Measurements from ENCODE around the gene LDLRAD4.

The LDLRAD4 gene

DNA sequence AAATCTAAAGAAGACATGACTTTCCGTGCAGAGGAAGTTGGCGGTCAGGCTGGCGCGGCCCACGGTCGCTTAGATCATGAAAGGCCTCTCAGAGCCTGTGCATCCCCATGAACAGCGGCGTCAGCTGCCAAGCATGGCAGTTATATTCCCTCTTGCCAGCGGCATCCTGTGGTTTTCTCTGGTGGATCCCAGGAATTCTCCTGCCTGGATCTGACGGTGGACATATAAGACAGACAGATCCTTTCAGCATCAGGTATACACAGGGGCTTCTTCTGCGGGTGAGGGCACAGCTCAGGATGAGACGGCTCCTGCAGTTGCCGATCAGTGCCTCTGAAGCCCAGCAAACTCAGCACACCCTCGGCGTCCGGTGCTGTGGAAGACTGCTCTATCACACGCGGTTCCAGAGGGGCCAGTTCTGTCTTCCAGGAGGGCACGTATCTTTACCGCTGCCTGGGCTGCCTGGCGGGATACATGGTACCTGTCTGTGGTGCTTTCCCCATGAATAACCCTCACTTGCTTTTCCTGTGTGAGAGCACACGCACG lies 157.8 kb downstream of the LDLRAD4 start:
- DNase-seq, result peak; percentile 67

DNA sequence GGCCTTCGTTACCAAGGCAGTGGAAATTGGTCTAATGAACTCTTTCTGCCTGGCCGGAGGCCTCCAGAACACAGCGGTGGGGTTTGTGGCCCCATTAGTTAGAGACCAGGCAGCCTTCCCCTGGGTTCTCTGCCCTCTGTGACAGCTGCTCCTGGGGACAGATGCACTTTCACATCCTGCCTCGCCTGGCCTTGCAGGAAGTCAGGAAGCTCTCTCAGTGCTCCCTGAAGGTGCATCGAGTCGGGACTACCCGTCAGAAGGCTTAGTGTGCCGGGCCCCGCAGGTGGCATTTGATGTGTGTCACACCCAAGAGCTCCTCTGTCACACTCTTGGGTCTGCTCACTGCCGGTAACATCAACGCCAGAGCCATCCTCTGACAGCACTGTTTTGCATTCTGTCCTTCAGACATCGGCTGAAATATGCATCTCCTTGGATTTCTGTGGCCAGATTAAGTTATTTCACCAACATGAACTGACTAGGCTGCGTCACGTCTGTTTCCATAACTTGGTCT lies 158.3 kb downstream of the LDLRAD4 start:
- DNase-seq, result peak; percentile 68

DNA sequence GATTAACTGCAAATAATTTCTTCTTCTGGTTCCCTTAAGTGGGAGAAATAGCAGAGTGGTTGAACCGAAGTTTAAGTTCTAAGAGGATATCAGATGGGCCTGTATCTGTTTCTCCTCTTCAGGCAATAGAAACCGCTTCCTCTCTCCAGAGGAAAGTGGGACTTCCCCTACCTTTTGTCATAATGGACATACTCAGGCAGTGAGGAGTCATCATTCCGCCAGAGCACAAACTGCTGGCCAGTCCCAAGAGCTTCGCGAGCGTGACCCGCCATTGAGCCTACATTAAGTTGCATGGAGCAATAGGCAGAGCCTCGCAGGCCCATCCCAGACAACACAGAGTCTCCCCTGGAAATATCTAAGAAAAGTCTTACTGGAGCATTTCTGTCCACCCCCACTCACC lies 158.9 kb downstream of the LDLRAD4 start:
- no peak for DNase-seq

DNA sequence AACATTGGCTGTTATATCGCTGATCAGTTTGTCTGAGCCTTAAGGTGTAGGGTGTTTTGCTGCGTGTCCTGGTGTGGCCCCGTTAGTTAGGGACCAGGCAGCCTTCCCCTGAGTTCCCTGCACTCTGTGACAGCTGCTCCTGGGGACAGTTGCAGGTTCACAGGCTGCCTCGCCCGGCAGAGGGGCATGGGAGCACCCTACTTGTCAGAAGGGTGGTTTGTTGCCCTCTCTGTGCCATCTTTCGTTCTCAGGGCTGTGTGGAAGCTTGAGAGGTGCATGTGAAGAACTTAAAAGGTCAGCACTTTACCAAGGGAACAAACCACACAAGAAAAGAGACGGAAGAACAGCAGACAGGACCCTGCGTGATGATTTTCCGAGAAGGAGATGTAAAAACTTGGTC lies 159.6 kb downstream of the LDLRAD4 start:
- no peak for DNase-seq

DNA sequence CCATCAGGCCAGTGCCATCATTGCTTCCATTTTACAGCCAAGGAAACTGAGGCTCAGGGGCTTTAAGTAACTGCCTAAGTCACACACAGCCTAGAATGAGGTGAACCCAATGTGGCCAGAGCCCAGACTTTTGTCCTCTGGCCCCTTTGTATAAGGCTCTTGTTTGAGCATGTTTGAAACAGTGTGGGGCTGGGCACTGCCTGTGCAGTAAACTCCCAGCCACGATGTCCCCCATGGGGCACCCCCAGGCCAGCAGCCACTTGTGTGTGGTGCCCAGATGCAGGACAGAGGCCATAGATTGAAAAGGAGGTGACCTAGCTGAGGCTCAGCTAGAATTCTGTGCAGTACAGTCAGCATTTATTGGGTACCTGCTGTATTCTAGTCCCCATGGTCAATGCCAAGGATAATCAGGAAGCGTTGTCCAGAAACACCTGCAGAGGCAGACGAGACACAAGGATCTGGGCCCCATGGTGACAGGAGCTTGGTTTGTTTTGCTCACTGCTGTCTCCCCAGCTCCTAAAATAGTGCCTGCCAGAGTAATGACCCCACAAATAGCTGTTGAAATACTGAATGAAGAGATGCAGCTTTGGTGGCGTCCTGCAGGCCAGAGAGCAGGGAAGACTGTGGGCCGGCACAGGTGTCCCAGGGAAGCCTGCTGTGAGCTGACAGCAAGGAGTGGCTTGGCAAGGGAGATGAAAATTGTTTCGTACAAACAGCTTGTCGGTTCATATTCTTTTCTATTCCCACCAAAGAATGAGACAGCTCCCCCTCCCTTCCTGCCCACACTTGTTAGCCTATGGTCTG lies 160.7 kb downstream of the LDLRAD4 start:
- DNase-seq, result no peak

DNA sequence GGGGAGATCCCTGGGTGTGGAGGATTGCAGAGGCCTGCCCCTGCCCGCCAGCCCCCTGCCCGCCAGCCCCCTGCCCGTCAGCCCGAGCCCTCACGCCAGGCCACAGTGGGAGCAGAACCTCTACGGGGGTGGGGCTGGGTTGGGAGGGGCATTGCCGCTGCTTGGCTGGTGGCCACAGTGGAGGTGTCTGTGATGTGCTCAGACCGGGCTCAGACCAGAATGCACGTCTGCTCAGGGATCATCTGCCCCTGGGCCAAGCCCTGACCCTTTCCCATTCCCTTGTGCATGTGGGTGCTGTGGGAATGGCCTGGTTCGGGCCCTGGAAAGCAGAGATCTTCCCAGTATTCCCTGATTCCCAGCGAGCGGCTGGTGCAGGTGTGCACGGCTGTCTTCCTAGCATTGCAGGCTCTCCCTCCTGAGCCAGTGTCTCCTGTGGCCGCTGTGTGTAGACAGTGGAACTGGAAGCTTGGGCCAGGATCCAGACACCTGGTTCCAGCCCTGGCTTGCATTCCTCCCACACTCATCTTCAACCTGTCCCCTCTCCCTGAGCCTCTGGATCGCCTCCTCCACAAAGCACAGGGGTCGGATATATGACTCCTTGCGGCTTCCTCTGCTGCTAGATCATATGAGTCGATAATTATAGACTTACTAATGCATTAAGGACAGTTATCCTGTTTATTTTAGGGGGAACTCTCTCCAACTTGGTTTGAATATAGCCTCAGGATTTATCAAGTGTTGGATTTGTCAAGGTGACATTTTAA lies 161.6 kb downstream of the LDLRAD4 start:
- DNase-seq, result no peak

DNA sequence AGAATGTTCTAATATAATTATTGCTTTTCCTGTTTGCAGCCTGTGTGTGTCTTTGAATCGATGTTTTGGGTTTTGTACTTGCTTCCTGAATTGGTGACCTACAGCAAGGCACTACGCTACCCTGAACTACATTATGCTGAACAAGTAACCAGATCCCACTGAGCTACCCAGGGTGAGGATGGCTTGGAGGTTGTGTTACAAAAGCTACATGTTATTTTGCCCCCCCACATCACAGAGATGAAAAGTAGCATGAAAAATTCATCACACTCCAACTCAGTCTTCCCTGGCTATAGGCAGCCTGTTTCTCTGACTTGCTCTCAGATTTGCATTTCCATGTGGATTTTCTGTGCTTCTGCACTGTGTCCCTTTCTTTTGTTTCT lies 162.1 kb downstream of the LDLRAD4 start:
- no peak for DNase-seq

DNA sequence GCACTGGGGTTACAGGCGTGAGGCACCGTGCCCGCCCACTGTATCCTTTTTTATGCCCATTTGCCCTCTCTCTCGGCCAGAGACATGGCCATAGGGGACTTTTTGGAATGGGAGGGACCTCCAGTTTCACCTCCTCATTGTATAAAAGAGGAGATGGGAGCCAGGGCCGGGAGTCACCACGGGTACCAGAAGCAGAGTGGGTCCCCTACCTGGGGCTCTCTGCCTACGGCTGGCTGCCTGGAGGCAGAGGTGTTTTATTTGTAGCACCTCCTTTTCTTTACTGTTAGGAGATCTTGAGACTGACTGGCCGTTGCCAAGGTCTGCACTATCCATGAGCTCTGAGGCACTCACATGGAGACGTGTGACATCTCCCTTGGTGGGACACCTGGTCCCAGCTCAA lies 162.8 kb downstream of the LDLRAD4 start:
- DNase-seq, result no peak

DNA sequence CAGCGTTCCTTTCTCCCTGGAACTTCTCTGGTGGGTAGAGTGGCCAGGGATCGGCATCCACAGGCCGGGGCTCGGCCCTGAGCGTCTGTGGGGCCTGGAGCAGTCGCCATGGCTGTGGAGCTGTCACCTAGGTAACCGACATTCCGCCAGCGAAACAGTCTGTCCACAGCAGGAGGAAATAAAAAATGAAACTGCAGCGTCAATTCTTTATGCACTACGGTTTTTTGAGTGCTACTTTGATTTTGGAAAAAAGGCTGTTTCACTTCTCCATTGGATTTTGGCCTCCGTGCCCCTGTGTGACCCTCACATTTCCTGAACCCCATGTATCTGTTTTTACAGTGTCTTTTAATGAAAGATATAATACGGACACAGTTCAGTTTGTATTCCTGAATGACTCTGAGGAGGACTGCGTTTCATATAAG lies 163.4 kb downstream of the LDLRAD4 start:
- DNase-seq, result no peak

DNA sequence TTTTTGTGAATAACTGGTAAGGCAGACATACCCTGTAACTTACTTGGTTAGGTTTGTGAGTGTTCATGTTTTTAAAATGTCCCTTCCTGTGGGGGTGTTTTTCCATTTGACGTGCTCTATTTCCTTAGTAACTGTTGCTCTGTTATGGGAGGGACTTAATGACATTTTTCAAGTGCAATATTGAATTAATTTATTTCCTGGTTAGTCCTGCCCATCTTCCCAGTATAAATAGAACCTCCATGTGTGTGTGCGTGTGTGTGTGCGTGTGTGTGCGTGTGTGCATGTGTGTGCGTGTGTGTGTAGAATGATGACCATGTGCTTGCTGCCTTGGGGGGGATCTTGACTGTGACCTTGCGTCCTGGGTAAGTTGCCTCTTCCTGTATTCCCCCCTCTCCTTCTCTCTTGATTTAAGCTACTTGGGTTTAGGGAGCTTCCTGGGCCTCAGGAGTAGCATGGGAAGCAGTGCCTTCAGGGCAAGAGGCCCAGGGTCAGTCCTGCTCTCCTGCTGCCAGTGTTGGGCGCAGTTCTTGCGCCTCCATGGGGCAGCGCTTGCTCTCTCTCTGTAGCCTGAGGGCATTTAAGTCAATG lies 163.9 kb downstream of the LDLRAD4 start:
- no peak for DNase-seq

DNA sequence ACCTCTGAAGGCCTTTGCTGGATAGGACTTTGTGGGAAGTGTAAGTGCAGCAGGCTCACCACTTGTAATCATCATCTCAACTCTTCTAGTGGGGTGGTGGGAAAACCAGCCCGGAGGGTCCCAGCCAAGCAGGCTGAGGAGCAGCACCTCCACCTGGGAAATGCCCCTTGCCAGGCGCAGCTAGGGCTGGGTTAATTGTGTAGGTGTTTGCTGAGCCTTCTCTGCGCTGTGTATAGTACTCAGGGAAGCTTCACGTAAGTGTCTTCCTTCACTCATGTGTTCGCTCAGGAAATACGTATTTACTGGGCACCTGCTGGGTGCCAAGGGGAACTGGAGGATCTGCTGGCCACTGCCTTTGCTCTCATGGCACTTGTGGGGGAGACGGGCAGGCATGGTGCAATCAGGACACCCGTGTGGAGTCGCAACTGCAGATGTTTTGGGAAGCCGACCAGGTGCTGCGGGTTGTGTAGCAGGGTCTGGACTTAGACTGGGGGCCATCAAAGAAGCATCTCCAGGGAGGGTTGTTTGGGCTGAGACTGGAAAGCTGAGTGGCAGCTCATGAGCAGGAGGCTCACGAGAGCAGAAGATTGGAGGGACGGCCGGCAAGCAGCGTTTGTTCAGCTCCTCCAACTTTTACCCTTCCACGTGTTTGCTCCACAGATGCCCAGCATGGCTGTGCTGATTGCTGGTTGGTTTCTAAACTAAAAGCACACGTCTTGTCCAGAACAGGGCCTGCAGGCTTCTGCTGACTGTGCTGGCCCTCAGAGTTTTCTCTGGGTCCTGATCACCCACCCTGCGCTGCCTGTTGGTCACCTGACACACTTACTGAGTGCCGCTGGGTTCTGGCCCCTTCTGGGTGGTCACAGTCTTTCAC lies 164.6 kb downstream of the LDLRAD4 start:
- DNase-seq, result no peak

DNA sequence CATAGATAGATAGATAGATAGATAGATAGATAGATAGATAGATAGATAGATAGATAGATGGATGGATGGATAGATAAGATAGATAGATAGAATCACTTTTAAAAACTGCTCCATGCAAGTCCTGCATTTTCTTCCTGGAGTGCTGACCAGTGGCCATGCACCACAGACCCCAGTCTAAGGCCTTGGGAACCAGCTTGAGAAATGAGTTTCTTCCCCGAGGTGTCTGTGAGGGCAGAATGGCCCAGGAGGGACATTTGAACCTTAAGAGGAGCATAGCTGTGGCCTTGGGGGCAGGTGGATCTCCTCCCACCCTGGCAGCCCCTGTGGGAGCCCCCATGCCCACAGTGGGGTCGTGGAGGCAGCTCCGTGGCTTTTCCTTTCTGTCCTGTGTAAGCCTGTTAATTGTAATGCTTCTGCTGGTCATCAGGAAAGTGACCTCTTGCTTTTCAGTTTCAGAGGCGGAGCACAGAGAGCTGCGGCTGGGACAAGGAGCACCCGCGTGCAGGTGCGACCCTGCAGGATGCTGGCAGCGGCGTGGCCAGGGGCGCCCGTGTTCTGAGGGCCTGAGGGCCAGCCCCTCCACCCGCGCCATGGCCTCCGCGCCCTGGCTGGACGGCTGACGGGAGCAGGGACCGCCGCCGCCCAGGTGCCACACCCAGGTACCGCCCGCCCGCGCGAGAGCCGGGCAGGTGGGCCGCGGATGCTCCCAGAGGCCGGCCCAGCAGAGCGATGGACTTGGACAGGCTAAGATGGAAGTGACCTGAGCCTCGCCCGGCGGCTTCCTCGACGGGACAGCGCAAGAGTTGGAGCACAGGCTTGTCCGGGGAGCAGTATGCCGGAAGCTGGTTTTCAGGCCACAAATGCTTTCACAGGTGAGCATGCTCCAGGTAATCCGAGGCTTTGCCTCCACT lies 168.6 kb downstream of the LDLRAD4 start:
- no peak for DNase-seq

DNA sequence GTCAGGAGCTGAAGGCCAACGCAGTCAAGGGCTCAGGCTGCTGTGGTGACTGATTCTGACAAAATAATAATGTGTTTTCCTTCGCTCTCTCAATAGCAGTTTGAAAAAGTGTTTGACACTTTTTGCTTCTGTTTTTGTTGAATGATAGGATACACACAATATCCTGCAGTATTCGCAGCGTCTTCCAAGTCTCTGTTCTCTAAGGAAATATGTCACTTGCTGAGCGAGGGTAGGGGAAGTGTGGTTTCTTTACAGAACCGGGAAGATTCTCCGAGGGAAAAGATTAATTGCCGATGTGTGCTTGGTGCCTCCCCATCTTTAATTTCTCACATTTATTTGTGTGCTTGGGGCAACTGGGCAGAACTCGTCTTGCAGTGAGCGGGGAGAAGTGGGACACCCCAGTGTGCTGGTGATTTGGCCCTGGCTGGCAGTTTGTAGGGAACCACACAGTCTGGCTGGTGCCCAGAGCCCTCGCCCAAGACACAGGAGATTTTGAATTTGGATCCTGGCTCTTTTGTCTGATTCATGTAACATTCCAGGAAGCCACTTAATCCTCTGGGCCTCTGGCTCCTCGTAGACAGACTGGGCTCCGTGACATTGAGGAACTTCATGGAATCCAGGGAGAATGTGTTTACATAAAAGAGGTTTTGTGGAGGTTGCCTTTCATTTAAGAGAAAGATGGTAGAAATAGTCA lies 169.4 kb downstream of the LDLRAD4 start:
- DNase-seq, result no peak

DNA sequence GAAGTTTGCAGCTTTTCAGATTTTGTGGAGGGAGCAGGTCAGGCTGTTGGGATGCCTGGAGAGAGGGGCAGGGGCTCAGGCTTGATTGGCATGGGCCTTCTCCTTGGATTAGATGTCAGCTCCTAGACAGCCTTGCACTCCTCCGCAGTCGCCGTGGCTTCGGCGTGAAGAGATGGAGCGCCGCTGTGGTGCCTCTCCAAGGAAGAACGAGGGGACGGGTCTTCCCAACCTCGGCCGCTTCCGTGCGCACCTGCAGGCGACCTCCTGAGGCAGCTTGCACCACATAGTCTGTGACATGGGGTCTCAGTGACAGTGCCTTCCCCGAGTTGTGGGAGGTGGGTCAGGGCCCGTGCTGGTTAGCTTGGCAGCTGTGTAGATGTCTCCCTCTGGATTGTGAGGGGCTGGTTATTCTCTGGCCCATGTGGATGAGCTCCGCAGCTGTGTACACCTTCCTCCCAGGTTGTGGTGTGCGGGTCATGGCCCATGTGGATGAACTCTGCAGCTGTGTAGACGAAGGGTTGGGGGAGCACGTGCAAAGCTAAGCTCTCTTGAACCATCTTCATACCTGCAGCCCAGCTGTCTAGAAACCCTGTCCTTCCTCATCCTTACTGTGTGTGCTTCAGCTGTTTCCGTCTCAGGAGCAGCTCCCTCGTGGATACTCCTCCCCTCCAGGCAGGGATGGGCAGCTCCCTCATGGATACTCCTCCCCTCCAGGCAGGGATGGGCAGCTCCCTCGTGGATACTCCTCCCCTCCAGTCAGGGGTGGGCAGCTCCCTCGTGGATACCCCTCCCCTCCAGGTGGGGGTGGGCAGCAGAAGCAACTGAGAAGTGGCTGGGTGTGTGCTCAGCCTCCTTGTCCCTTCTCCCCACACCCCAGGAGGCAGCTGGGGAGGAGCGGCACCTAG lies 170.3 kb downstream of the LDLRAD4 start:
- DNase-seq, result no peak

DNA sequence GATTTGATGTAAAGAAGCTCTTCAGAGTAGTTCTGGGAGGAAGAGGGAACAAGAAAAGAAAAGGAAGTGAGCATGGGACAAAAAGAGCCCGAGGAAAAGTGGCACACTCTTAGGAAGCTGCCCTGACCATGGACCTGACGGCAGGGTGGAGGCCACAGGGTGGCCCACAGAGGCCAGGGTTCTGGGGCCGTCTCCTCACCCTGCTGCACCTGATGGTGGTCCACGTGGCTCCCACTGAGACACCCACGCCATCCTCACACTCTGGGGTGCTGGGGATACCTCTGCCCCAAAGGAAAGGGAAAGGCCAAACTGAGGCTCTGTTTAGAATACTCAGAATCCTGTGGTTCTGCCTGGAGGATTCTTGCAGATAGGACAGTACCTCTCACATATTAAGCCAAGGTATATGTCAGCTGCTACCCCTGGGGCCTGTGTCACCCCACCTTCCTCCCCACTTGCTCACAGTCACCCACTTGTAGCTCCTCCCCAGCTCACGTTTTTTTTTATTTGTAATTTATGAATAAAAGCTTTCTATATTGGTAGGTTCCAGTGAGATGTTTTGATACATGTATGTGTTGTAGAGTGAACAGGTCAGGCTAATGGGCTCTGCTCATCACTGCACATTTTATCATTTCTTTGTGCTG lies 171.1 kb downstream of the LDLRAD4 start:
- no peak for DNase-seq

DNA sequence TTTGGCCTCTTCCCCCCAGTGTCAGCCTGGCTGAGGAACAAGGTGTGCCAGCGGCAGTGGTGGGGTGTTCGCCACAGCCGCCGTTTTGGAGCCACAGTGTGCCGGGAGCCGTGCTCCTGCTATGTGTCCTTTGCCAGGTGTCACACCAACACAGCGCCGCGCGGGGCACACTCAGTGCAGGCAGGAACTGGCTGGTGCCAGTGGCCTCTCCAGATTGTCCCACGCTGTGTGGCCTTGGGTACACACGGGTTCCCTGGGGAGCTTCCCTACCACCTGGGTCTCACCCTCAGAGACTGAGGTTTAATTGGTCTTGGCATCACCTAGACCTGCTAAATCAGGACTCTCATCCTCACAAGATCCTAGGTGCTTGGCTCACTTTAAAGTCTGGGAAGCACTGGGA lies 171.6 kb downstream of the LDLRAD4 start:
- no peak for DNase-seq

DNA sequence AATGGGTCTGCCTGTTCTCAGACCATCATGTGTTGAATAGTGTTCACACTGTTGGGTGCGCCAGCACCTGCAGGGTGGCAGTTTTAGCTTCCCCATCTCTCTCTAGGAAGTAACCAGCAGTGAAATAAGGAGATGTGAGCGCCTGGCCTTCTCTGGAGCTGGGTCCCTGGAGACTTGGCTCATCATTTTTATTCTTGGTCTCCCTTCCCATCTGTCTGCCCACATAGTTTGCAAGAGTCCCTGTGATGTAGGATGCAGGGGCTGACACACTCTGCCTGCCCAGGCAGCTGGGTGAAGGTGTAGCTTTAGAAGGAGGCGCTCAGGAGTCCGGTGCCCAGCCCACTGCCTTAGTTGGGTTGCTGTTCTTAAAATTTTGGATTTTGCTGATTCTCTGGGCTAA lies 172.2 kb downstream of the LDLRAD4 start:
- no peak for DNase-seq

DNA sequence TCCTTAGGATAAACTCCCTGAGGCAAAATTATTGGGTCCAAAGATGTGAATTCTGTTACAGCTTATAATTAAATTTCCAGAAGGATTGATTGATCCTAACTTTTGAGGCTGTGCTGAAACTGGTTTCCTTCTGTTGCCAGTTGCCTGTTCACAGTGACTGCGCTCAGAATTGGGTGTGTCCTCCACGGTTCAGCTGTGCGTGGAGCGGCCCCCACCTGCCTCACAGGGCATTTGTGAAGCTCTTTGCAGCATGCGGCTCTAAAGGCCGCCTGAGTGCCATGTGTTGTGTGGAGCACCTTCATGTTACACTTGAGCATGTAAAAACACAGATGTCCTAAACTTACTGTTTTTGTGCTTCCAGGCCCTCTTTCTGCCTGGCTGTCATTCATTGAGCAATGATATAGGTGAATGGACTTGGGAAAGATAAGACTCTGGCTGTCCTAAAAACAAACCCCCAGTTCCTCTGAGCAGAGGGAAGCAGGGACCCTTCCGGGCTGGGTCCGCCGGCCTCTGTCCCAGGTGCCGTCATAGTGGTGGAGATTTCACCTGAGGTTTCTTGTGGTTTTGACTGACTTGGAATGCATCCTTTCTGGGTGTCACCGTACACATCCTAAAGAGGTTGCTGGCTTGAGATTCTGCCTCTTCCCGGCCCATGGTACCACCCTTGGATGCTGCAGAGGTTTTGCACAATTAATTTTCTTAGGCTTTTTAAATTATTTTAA lies 173.6 kb downstream of the LDLRAD4 start:
- no peak for DNase-seq

Data from stimulated activated CD4-positive, alpha-beta T cell treated with anti-CD3 and anti-CD28 coated beads, Interleukin-4, amount 100 ng/mL, for 1 hour (primary cell).